Ascending aorta (tissue), 2 donors: ENCODE results near the gene CMTM7. TPM values are rescaled to one million over a fixed set of nuclear protein-coding genes. Genes with fewer than 3 reads are reported as not detected.

Experiments
- DNase-seq, 2 donors: peaks; one replicate each; pipeline ENCODE4 v3.0.0-alpha.2; 2019; ENCODE audit warnings: low spot score in 2 of 2
- H3K27ac ChIP-seq, 2 donors: fragments of 200-600 bp; sonication (generic); one replicate each; pipeline ENCODE4 v1.5.1; 2016 to 2017; ENCODE audit warnings: mild to moderate bottlenecking in 1 of 2
- H3K27me3 ChIP-seq: fragments of 200-600 bp; sonication (generic); one replicate; pipeline ENCODE4 v1.5.1; 2017
- H3K36me3 ChIP-seq, 2 donors: fragments of 200-600 bp; sonication (generic); one replicate each; pipeline ENCODE4 v1.5.1; 2016
- H3K4me1 ChIP-seq, 2 donors: fragments of 200-600 bp; sonication (generic); one replicate each; pipeline ENCODE4 v1.5.1; 2016 to 2017; ENCODE audit warnings: mild to moderate bottlenecking in 1 of 2
- H3K4me3 ChIP-seq, 2 donors: fragments of 200-600 bp; sonication (generic); one replicate each; pipeline ENCODE4 v1.5.1; 2016 to 2017; ENCODE audit warnings: mild to moderate bottlenecking in 1 of 2
- H3K9me3 ChIP-seq, 2 donors: fragments of 200-600 bp; sonication (generic); one replicate each; pipeline ENCODE4 v1.5.1; 2016
- CTCF ChIP-seq, 3 experiments: fragments of 200-600 bp in 2 of 3; fragments of 450-650 bp in 1 of 3; sonication (generic) in 2 of 3; IDR thresholded peaks; one replicate each; pipeline ENCODE4 v1.5.1; 2016 to 2019; ENCODE audit warnings: antibody characterized with exemption in 3 of 3, mild to moderate bottlenecking in 1 of 3, moderate library complexity in 1 of 3
- intact Hi-C: fragments of 100-400 bp; cut with DNase I; formaldehyde crosslinking; loops from one replicate; pipeline ENCODE4 v1.15.1; 2023
- total RNA-seq: library from RNA; depleted of rRNA; stranded (reverse); fragments of >200 nt; gene quantifications from one replicate; pipeline ENCODE4 v1.1.0, GENCODE V29; 2016

CMTM7 gene
- total RNA-seq, 1 donor from 2014 or later: 21.9 TPM

GRCh38 chr3:32374788-32375595, 16.7 kb upstream of the CMTM7 start:
- H3K27ac ChIP-seq: no peak overlapping the region
- no peaks in the 10 kb centered on the region for H3K36me3 ChIP-seq
- no peaks in the 10 kb centered on the region for H3K27me3 ChIP-seq
- no peaks in the 10 kb centered on the region for H3K9me3 ChIP-seq
- intact Hi-C loops: loop anchor here (1.0 to 10.0 kb wide), 2 partner anchors 92 to 290 kb away; no protein-coding TSS in a partner anchor
- no peak overlapping the region for H3K4me3 ChIP-seq
- no peaks in the 10 kb centered on the region for H3K4me1 ChIP-seq
- peak; percentile 63 to 70 (median 64) for TF ChIP-seq CTCF (IDR thresholded peaks at IDR 0.05)
- DNase-seq: peak in 1 of 2 donors; percentile 79

GRCh38 chr3:32375596-32375930, 16.1 kb upstream of the CMTM7 start:
- Histone ChIP-seq H3K36me3 (no peaks in the 10 kb centered on the region), H3K9me3 (no peaks in the 10 kb centered on the region), H3K27ac (no peak overlapping the region), H3K4me1 (no peaks in the 10 kb centered on the region), H3K4me3 (no peak overlapping the region), H3K27me3 (no peaks in the 10 kb centered on the region)
- intact Hi-C loops: loop anchor here (1.0 to 10.0 kb wide), 2 partner anchors 92 to 289 kb away; no protein-coding TSS in a partner anchor
- TF ChIP-seq CTCF (IDR thresholded peaks at IDR 0.05): no peak
- no peak for DNase-seq

- no peak for DNase-seq
- Histone ChIP-seq H3K9me3 (no peaks in the 10 kb centered on the region), H3K27me3 (no peaks in the 10 kb centered on the region), H3K4me1 (no peaks in the 10 kb centered on the region), H3K36me3 (no peaks in the 10 kb centered on the region), H3K4me3 (no peak overlapping the region), H3K27ac (no peak overlapping the region)
- TF ChIP-seq CTCF (IDR thresholded peaks at IDR 0.05): no peak
- intact Hi-C loops: loop anchor here (10.0 kb wide), 1 partner anchor 289 kb away; no protein-coding TSS in a partner anchor
These were observed 15.5 kb upstream of the CMTM7 start for GRCh38 chr3:32376115-32376514.

GRCh38 chr3:32379831-32380500, 11.7 kb upstream of the CMTM7 start:
- no peak overlapping the region for H3K4me3 ChIP-seq
- no peak for DNase-seq
- intact Hi-C loops: loop anchor here (10.0 kb wide), 1 partner anchor 285 kb away; no protein-coding TSS in a partner anchor
- no peaks in the 10 kb centered on the region for H3K9me3 ChIP-seq
- TF ChIP-seq CTCF (IDR thresholded peaks at IDR 0.05): no peak
- H3K4me1 ChIP-seq: no peaks in the 10 kb centered on the region
- H3K27ac ChIP-seq: no peak overlapping the region
- no peaks in the 10 kb centered on the region for H3K36me3 ChIP-seq
- H3K27me3 ChIP-seq: no peaks in the 10 kb centered on the region

- no peaks in the 10 kb centered on the region for H3K36me3 ChIP-seq
- H3K9me3 ChIP-seq: no peaks in the 10 kb centered on the region
- H3K27me3 ChIP-seq: no peaks in the 10 kb centered on the region
- TF ChIP-seq CTCF (IDR thresholded peaks at IDR 0.05): no peak
- no peaks in the 10 kb centered on the region for H3K4me1 ChIP-seq
- no peak overlapping the region for H3K27ac ChIP-seq
- intact Hi-C loops: no loop called here
- DNase-seq: no peak
- no peak overlapping the region for H3K4me3 ChIP-seq
These were observed 9.7 kb upstream of the CMTM7 start for GRCh38 chr3:32381922-32382321.
